Stomach (tissue), 9 donors: ENCODE data around the gene LCLAT1. TPM values are rescaled to one million over a fixed set of nuclear protein-coding genes. Genes with fewer than 3 reads are reported as not detected.

ENCODE experiments used
- DNase-seq, 2 donors: peaks; one replicate each; pipeline versions ENCODE4 v3.0.0 to v3.0.0-alpha.2; 2013 to 2019
- H3K27ac ChIP-seq, 5 donors: fragments of 200-600 bp in 4 of 5; sonication (generic) in 4 of 5; one replicate each; pipeline ENCODE4 v1.5.1; 2013 to 2019; ENCODE audit warnings: mild to moderate bottlenecking in 1 of 5, moderate library complexity in 1 of 5
- H3K27me3 ChIP-seq, 3 donors: fragments of 200-600 bp; sonication (generic); one replicate each; pipeline ENCODE4 v1.5.1; 2017 to 2019; ENCODE audit warnings: mixed run types in 1 of 3
- H3K36me3 ChIP-seq, 4 donors: fragments of 200-600 bp; sonication (generic); 1 replicate in 3 of 4; 2 replicates in 1 of 4; pipeline ENCODE4 v1.5.1; 2016 to 2019
- H3K4me1 ChIP-seq, 4 donors: fragments of 200-600 bp; sonication (generic); one replicate each; pipeline ENCODE4 v1.5.1; 2016 to 2019
- H3K4me3 ChIP-seq, 4 donors: fragments of 200-600 bp; sonication (generic) in 3 of 4; one replicate each; pipeline ENCODE4 v1.5.1; 2016 to 2019; ENCODE audit warnings: mild to moderate bottlenecking in 1 of 4
- H3K9me3 ChIP-seq, 4 donors: fragments of 200-600 bp; sonication (generic); one replicate each; pipeline ENCODE4 v1.5.1; 2016 to 2019
- CTCF ChIP-seq, 7 experiments: fragments of 450-650 bp in 4 of 7; fragments of 200-600 bp in 3 of 7; sonication (generic) in 3 of 7; IDR thresholded peaks; one replicate each; pipeline ENCODE4 v1.5.1; 2016 to 2019; ENCODE audit warnings: antibody characterized with exemption in 7 of 7, control low read depth in 2 of 7, mild to moderate bottlenecking in 1 of 7
- EP300 ChIP-seq: sonication (generic); formaldehyde crosslinking; IDR thresholded peaks from one replicate; pipeline ENCODE4 v1.6.1; 2017; ENCODE audit warnings: antibody characterized with exemption
- POLR2A ChIP-seq, 4 donors: fragments of 450-650 bp; IDR thresholded peaks; one replicate each; pipeline ENCODE4 v1.6.1; 2016; ENCODE audit warnings: antibody characterized with exemption in 4 of 4, control low read depth in 2 of 4, mild to moderate bottlenecking in 1 of 4, moderate library complexity in 1 of 4
- POLR2AphosphoS5 ChIP-seq, 3 donors: sonication (generic); formaldehyde crosslinking; IDR thresholded peaks; one replicate each; pipeline ENCODE4 v1.6.1; 2016; ENCODE audit warnings: antibody characterized with exemption in 3 of 3
- whole genome bisulfite sequencing, 5 donors: extraction: QIAGEN DNeasy Blood & Tissue Kit in 3 of 5; methylation state at CpG; one replicate each; pipeline versions ENCODE4 v1.1.5 to v1.1.7; 2013 to 2018; 5-methylcytosine and 5-hydroxymethylcytosine counted together
- intact Hi-C: fragments of 100-400 bp; cut with DNase I; formaldehyde crosslinking; loops from one replicate; pipeline ENCODE4 v1.15.1; 2023; ENCODE audit warnings: low total_unique reads
- polyA plus RNA-seq, 3 donors: library from polyadenylated mRNA; stranded (reverse); fragments of 200-250 nt; gene quantifications; one replicate each; pipeline ENCODE4 v1.2.3, GENCODE V29; 2013
- total RNA-seq, 5 donors: library from RNA; depleted of rRNA; stranded (reverse); fragments of >200 nt; gene quantifications; one replicate each; pipeline versions ENCODE4 v1.1.0 to v1.2.3, GENCODE V29; 2014 to 2016
- donor health status: healthy with polysubstance abuse.
- donor health status: Bipolar disorder and iron deficiency.
- donor health status: healthy.

LCLAT1 gene
- total and polyA plus RNA-seq, 8 donors = 0.76 to 51.3 (median 12.5) TPM

GRCh38 chr2:30652271-30652915 lies 205.3 kb downstream of the LCLAT1 start:
- H3K4me1 ChIP-seq = no peaks in the 10 kb centered on the region
- TF ChIP-seq CTCF (IDR thresholded peaks at IDR 0.05) = no peak
- TF ChIP-seq POLR2AphosphoS5 (IDR thresholded peaks at IDR 0.05) = no peak
- TF ChIP-seq EP300 = no peak
- no peak for TF ChIP-seq POLR2A (IDR thresholded peaks at IDR 0.05)
- intact Hi-C loops = no loop called here
- H3K4me3 ChIP-seq = no peak overlapping the region
- no peaks in the 10 kb centered on the region for H3K9me3 ChIP-seq
- H3K27me3 ChIP-seq = no peaks in the 10 kb centered on the region
- DNase-seq = no peak
- no peaks in the 10 kb centered on the region for H3K36me3 ChIP-seq
- no peak overlapping the region for H3K27ac ChIP-seq
- WGBS, 5 donors = 80 to 90% (median 84%) methylated on average over 8 of the region's 8 CpGs

GRCh38 chr2:30653847-30654246 lies 206.8 kb downstream of the LCLAT1 start:
- no peak for DNase-seq
- Histone ChIP-seq H3K27ac (no peak overlapping the region), H3K9me3 (no peaks in the 10 kb centered on the region), H3K27me3 (no peaks in the 10 kb centered on the region), H3K36me3 (no peaks in the 10 kb centered on the region), H3K4me3 (no peak overlapping the region), H3K4me1 (no peaks in the 10 kb centered on the region)
- no peak for TF ChIP-seq POLR2A (IDR thresholded peaks at IDR 0.05)
- no peak for TF ChIP-seq CTCF (IDR thresholded peaks at IDR 0.05)
- TF ChIP-seq EP300 = no peak
- no peak for TF ChIP-seq POLR2AphosphoS5 (IDR thresholded peaks at IDR 0.05)
- intact Hi-C loops = no loop called here
- 90 to 100% (median 95%) methylated on average over 2 of the region's 2 CpGs for WGBS, 5 donors

GRCh38 chr2:30654404-30654803 lies 207.4 kb downstream of the LCLAT1 start:
- no peak for TF ChIP-seq CTCF (IDR thresholded peaks at IDR 0.05)
- TF ChIP-seq POLR2AphosphoS5 (IDR thresholded peaks at IDR 0.05) = no peak
- TF ChIP-seq EP300 = no peak
- TF ChIP-seq POLR2A (IDR thresholded peaks at IDR 0.05) = no peak
- Histone ChIP-seq H3K27ac (no peak overlapping the region), H3K9me3 (no peaks in the 10 kb centered on the region), H3K27me3 (no peaks in the 10 kb centered on the region), H3K36me3 (no peaks in the 10 kb centered on the region), H3K4me1 (no peaks in the 10 kb centered on the region), H3K4me3 (no peak overlapping the region)
- DNase-seq = no peak
- 78 to 100% (median 95%) methylated on average over 3 of the region's 3 CpGs for WGBS, 5 donors
- intact Hi-C loops = no loop called here

GRCh38 chr2:30655211-30655610 lies 208.2 kb downstream of the LCLAT1 start:
- DNase-seq = no peak
- Histone ChIP-seq H3K4me3 (no peak overlapping the region), H3K36me3 (no peaks in the 10 kb centered on the region), H3K27me3 (no peaks in the 10 kb centered on the region), H3K27ac (no peak overlapping the region), H3K4me1 (no peaks in the 10 kb centered on the region), H3K9me3 (no peaks in the 10 kb centered on the region)
- intact Hi-C loops = no loop called here
- no peak for TF ChIP-seq POLR2AphosphoS5 (IDR thresholded peaks at IDR 0.05)
- TF ChIP-seq CTCF (IDR thresholded peaks at IDR 0.05) = no peak
- no peak for TF ChIP-seq EP300
- no peak for TF ChIP-seq POLR2A (IDR thresholded peaks at IDR 0.05)
- WGBS, 5 donors = 61 to 75% (median 68%) methylated on average over 6 of the region's 6 CpGs
